Mesenteric fat pad (tissue), 1 donor: ENCODE results near the gene S100A4. TPM values are rescaled to one million over a fixed set of nuclear protein-coding genes. Genes with fewer than 3 reads are reported as not detected.
A peak's percentile ranks its signal among the peaks of the same experiment; 100 is the strongest.
"Not testable (repeated sequence)": the region's sequence is repeated elsewhere in the genome, so short reads cannot be mapped to it uniquely, and the experiment has no call there.

Experiments
- DNase-seq: peaks from one replicate; pipeline ENCODE4 v3.0.0-alpha.2; 2020; ENCODE audit warnings: low spot score
- total RNA-seq: library from RNA; stranded (reverse); fragmentation: NEBNext Ultra II Directional; extraction: Animal tissue kit (Norgen Biotek cat#: 25700); gene quantifications from one replicate; pipeline ENCODE4 v1.2.1, GENCODE V29; 2021
- donor health status: DM: yes; HTN: yes; CAD: no.

Gene S100A4
- total RNA-seq, 1 donor from 2014 or later: 512 TPM

- DNase-seq: no peak
These were observed 11.2 kb downstream of the S100A4 start for GRCh38 chr1:153534226-153534924.

GRCh38 chr1:153533689-153534201 is 11.9 kb downstream of the S100A4 start:
- DNase-seq: no peak

GRCh38 chr1:153532769-153533599 is 12.6 kb downstream of the S100A4 start:
- peak; percentile 95 for DNase-seq

GRCh38 chr1:153532181-153532580 is 13.4 kb downstream of the S100A4 start:
- DNase-seq: no peak

GRCh38 chr1:153531638-153532037 is 14.0 kb downstream of the S100A4 start:
- DNase-seq: no peak

GRCh38 chr1:153527683-153528040 is 17.9 kb downstream of the S100A4 start:
- no peak for DNase-seq

- no peak for DNase-seq
These were observed 18.5 kb downstream of the S100A4 start for GRCh38 chr1:153527023-153527682.

GRCh38 chr1:153526132-153526543 is 19.5 kb downstream of the S100A4 start:
- DNase-seq: no peak

GRCh38 chr1:153525088-153525728 is 20.4 kb downstream of the S100A4 start:
- no peak for DNase-seq

GRCh38 chr1:153522353-153523048 is 23.1 kb downstream of the S100A4 start:
- not testable (repeated sequence) for DNase-seq

- DNase-seq: not testable (repeated sequence)
These were observed 23.8 kb downstream of the S100A4 start for GRCh38 chr1:153521808-153522207.

- DNase-seq: no peak
These were observed 24.7 kb downstream of the S100A4 start for GRCh38 chr1:153520818-153521476.

- DNase-seq: peak; percentile 47
These were observed 25.4 kb downstream of the S100A4 start for GRCh38 chr1:153520137-153520691.

- peak; percentile 11 for DNase-seq
These were observed 26.4 kb downstream of the S100A4 start for GRCh38 chr1:153519242-153519641.

GRCh38 chr1:153515504-153516394 is 29.9 kb downstream of the S100A4 start:
- DNase-seq: no peak

- DNase-seq: no peak
These were observed 31.9 kb downstream of the S100A4 start for GRCh38 chr1:153513666-153514065.

- DNase-seq: no peak
These were observed 32.6 kb downstream of the S100A4 start for GRCh38 chr1:153513023-153513422.

- peak; percentile 93 for DNase-seq
These were observed 34.6 kb downstream of the S100A4 start for GRCh38 chr1:153510984-153511410.
